GM12878 (cell line): ENCODE results near the gene NSUN7. TPM values are rescaled to one million over a fixed set of nuclear protein-coding genes. Genes with fewer than 3 reads are reported as not detected.

Source experiments
- ATAC-seq: fragments of 200-7000 bp; cut with Tn5 transposase; 3 replicates; pipeline ENCODE4 v1.9.1; 2020; ENCODE audit warnings: mild to moderate bottlenecking, moderate library complexity
- BruUV-seq: library from RNA; stranded (reverse); fragments of 400-500 nt; replicated peaks from 2 replicates; lab custom pipeline; 2021; lab: Mats Ljungman, UMichigan
- CTCF ChIA-PET: fragments of 300-600 bp; sonication (Branson Sonifier 250); formaldehyde crosslinking; extraction: SDS; loops from one replicate; lab custom pipeline; 2021; ENCODE audit warnings: inconsistent platforms; lab: Yijun Ruan, JAX
- POLR2A ChIA-PET: fragments of 350-600 bp; formaldehyde crosslinking; extraction: SDS; loops from one replicate; lab custom pipeline; 2021; ENCODE audit warnings: inconsistent platforms; lab: Charles Lee
- RAD21 ChIA-PET: fragments of 300-600 bp; sonication (Branson Sonifier 250); formaldehyde crosslinking; loops from one replicate; lab custom pipeline; 2023; ENCODE audit warnings: antibody characterized with exemption; ENCODE audit not compliant: unreplicated experiment; lab: Charles Lee
- SMC1A ChIA-PET: fragments of 300-600 bp; sonication (Branson Sonifier 250); formaldehyde crosslinking; loops from one replicate; lab custom pipeline; 2023; ENCODE audit not compliant: unreplicated experiment, uncharacterized antibody; lab: Charles Lee
- DNase-seq: peaks from one replicate; pipeline ENCODE4 v3.0.0-alpha.2; 2011; ENCODE audit warnings: low read depth, low spot score
- FAIRE-seq: peaks from 3 replicates; lab custom pipeline; 2011; peaks lifted over from hg19 to GRCh38; lab: Jason Lieb, UNC
- H2AFZ ChIP-seq: 2 replicates; pipeline ENCODE4 v1.6.0; 2011; ENCODE audit warnings: low read depth, low read length, control low read depth; ENCODE audit not compliant: control insufficient read depth
- H3K27ac ChIP-seq: 2 replicates; pipeline ENCODE4 v1.5.1; 2011; ENCODE audit warnings: control low read depth; ENCODE audit not compliant: control insufficient read depth, insufficient read depth
- H3K27me3 ChIP-seq, 2 experiments: replicated peaks in 1 of 2; 2 replicates each; pipeline versions ENCODE4 v1.6.0 to v1.6.1; 2011; ENCODE audit warnings: low read length in 1 of 2; ENCODE audit not compliant: control insufficient read depth in 2 of 2, insufficient read depth in 2 of 2
- H3K36me3 ChIP-seq, 2 experiments: 2 replicates each; pipeline ENCODE4 v1.5.1; 2011; ENCODE audit warnings: low read length in 1 of 2; ENCODE audit not compliant: control insufficient read depth in 2 of 2, insufficient read depth in 2 of 2
- H3K4me1 ChIP-seq: 2 replicates; pipeline ENCODE4 v1.6.1; 2011; ENCODE audit warnings: mild to moderate bottlenecking, low read length, moderate library complexity, mixed read lengths; ENCODE audit not compliant: control insufficient read depth, insufficient read depth
- H3K4me2 ChIP-seq: 2 replicates; pipeline ENCODE4 v1.6.0; 2011; ENCODE audit warnings: control low read depth; ENCODE audit not compliant: control insufficient read depth, insufficient read depth
- H3K4me3 ChIP-seq: fragments of 200-600 bp; sonication (generic); 2 replicates; pipeline ENCODE4 v1.5.1; 2016
- H3K79me2 ChIP-seq: 2 replicates; pipeline ENCODE4 v1.6.0; 2011; ENCODE audit warnings: low read length; ENCODE audit not compliant: control insufficient read depth, insufficient read depth
- H3K9ac ChIP-seq: 2 replicates; pipeline ENCODE4 v1.8.0; 2011; ENCODE audit warnings: low read length, control low read depth, mixed read lengths; ENCODE audit not compliant: control insufficient read depth, insufficient read depth
- H3K9me3 ChIP-seq: replicated peaks from 3 replicates; pipeline ENCODE4 v1.5.1; 2011; ENCODE audit warnings: mild to moderate bottlenecking, low read length; ENCODE audit not compliant: control insufficient read depth, insufficient read depth
- H4K20me1 ChIP-seq: 2 replicates; pipeline ENCODE4 v1.6.0; 2011; ENCODE audit not compliant: control insufficient read depth, insufficient read depth
- EED ChIP-seq: sonication (generic); IDR thresholded peaks from 2 replicates; pipeline ENCODE4 v1.6.1; 2016; ENCODE audit warnings: antibody characterized with exemption, low read depth
- ETV6 ChIP-seq, 2 experiments: fragments of 450-650 bp in 1 of 2; IDR thresholded peaks in 1 of 2; conservative IDR thresholded peaks in 1 of 2; 2 replicates each; pipeline ENCODE4 v1.6.1; 2014; ENCODE audit warnings: antibody characterized with exemption in 1 of 2, borderline replicate concordance in 1 of 2, low read depth in 1 of 2, mild to moderate bottlenecking in 1 of 2, moderate library complexity in 1 of 2
- FOXM1 ChIP-seq: IDR thresholded peaks from 2 replicates; pipeline ENCODE4 v1.6.1; 2012; ENCODE audit warnings: low read depth, mild to moderate bottlenecking, inconsistent platforms, low read length, moderate library complexity
- GABPA ChIP-seq: IDR thresholded peaks from 2 replicates; pipeline ENCODE4 v1.6.1; 2014; ENCODE audit warnings: antibody characterized with exemption, low read depth, mild to moderate bottlenecking, inconsistent platforms
- IRF5 ChIP-seq: fragments of 450-650 bp; IDR thresholded peaks from 2 replicates; pipeline ENCODE4 v1.6.1; 2017; ENCODE audit warnings: borderline replicate concordance
- NFIC ChIP-seq: IDR thresholded peaks from 2 replicates; pipeline ENCODE4 v1.6.1; 2012; ENCODE audit warnings: low read depth, mild to moderate bottlenecking, inconsistent platforms, low read length, moderate library complexity
- NFXL1 ChIP-seq: fragments of 450-650 bp; IDR thresholded peaks from 2 replicates; pipeline ENCODE4 v1.6.1; 2017; ENCODE audit warnings: antibody characterized with exemption, mild to moderate bottlenecking, borderline replicate concordance
- NKRF ChIP-seq: fragments of 450-650 bp; conservative IDR thresholded peaks from 2 replicates; pipeline ENCODE4 v1.6.1; 2017; ENCODE audit warnings: mild to moderate bottlenecking, moderate library complexity
- NR2C1 ChIP-seq: fragments of 450-650 bp; IDR thresholded peaks from 2 replicates; pipeline ENCODE4 v1.6.1; 2017; ENCODE audit warnings: antibody characterized with exemption, mild to moderate bottlenecking, moderate library complexity
- RBBP5 ChIP-seq: fragments of 200-600 bp; sonication (generic); conservative IDR thresholded peaks from 2 replicates; pipeline ENCODE4 v1.6.1; 2016
- RUNX3 ChIP-seq: IDR thresholded peaks from 2 replicates; pipeline ENCODE4 v1.6.1; 2012; ENCODE audit warnings: low read length, inconsistent platforms
- SUZ12 ChIP-seq: fragments of 200-600 bp; sonication (generic); IDR thresholded peaks from one replicate; pipeline ENCODE4 v1.6.1; 2018; ENCODE audit warnings: antibody characterized with exemption, mild to moderate bottlenecking; ENCODE audit not compliant: unreplicated experiment
- WGBS: methylation state at CpG from one replicate; pipeline ENCODE4 v1.1.6; 2016; ENCODE audit warnings: low lambda C conversion rate; ENCODE audit not compliant: insufficient replicate concordance, insufficient coverage; ENCODE audit errors: missing lambda C conversion rate; 5-methylcytosine and 5-hydroxymethylcytosine counted together
- in situ Hi-C: fragments of 300-500 bp; cut with MboI; formaldehyde crosslinking; loops from 9 replicates; pipeline ENCODE4 v1.14.3; 2018; ENCODE audit warnings: mixed read lengths
- intact Hi-C: fragments of 100-400 bp; cut with micrococcal nuclease; formaldehyde crosslinking; loops from one replicate; pipeline ENCODE4 v1.14.2; 2022; ENCODE audit not compliant: unreplicated experiment
- polyA plus RNA-seq, 11 experiments: library from polyadenylated mRNA; depleted of rRNA in 4 of 11; unstranded in 6 of 11; stranded (reverse) in 5 of 11; fragments of >200 nt; fragmentation: Nextera tagmentation in 4 of 11; fragmentation: Illumina TruSeq in 1 of 11; extraction: Ambion mirVana in 4 of 11; extraction: Trizol in 1 of 11; gene quantifications; 1 replicate in 1 of 11; 2 replicates in 10 of 11; pipeline versions ENCODE4 v1.2.1 to v1.2.3, GENCODE V29; 2011 to 2016; ENCODE audit warnings: inconsistent platforms in 2 of 11, missing spikeins in 2 of 11, low read depth in 1 of 11
- total RNA-seq, 4 experiments: library from RNA; depleted of rRNA in 3 of 4; stranded (reverse); fragments of >200 nt in 3 of 4; fragmentation: Illumina TruSeq in 1 of 4; extraction: Trizol in 1 of 4; gene quantifications; 2 replicates each; pipeline versions ENCODE4 v1.2.1 to v1.2.3, GENCODE V29; 2013 to 2021

NSUN7 gene
- total and polyA plus RNA-seq, 10 of the 15 experiments (the other 5 are each of a cell fraction or from before 2014, with no cell fraction given): 0.02 to 0.21 (median 0.15) TPM; not detected in 3

DNA sequence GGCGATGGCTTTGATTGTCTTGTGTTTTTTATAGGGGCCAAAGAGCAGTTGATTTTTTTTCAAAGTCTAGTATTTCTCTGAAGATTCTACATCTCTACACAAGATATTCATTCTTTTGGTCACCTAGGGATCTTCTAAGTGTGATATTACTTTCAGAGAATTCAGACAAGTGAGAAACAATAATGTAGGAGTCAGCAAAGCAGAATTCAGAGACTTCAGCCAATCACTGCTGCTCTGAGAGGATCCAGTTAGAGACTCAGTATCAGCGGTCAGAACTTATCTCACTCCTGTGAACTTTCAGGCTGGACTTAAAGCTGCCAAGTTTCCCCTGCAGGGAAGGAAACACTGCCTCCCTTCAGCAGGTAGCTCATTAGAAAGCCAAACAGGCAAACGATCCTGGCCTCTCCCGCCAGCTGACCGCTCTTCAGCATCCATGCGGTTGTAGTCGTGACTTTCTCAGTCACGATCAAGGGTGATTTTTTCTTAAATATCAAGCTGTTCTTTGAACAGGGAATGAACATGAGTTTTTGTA lies 59.2 kb downstream of the NSUN7 start:
- ChIA-PET SMC1A (no interaction called here), POLR2A (no interaction called here), CTCF (interaction anchor here (1.2 to 1.3 kb wide), 2 partner anchors 9 to 32 kb away, joined by 3 to 5 read pairs; no protein-coding TSS in a partner anchor), RAD21 (no interaction called here)
- in situ Hi-C loops: no loop called here
- no peaks in the 10 kb centered on the region for H3K4me1 ChIP-seq
- no peak for TF ChIP-seq NFXL1
- TF ChIP-seq ETV6 (conservative IDR thresholded peaks at IDR 0.05 in 1 of 2, IDR thresholded peaks at IDR 0.05 in 1 of 2; ENCODE audit: borderline replicate concordance in 1 of 2, low read depth in 1 of 2): no peak
- H4K20me1 ChIP-seq: no peaks in the 10 kb centered on the region
- H3K9ac ChIP-seq: no peak overlapping the region
- H3K79me2 ChIP-seq: no peaks in the 10 kb centered on the region
- H3K27me3 ChIP-seq: no peaks in the 10 kb centered on the region
- H2AFZ ChIP-seq: no peak overlapping the region
- 65% methylated on average over 8 of the region's 8 CpGs for WGBS
- no peak for ATAC-seq
- no TSS peak for BruUV-seq
- H3K4me3 ChIP-seq: no peak overlapping the region
- intact Hi-C loops: no loop called here
- no peak overlapping the region for H3K27ac ChIP-seq
- FAIRE-seq: no peak
- no peak for DNase-seq
- no peaks in the 10 kb centered on the region for H3K36me3 ChIP-seq
- H3K4me2 ChIP-seq: no peak overlapping the region
- no peaks in the 10 kb centered on the region for H3K9me3 ChIP-seq

- SMC1A ChIA-PET: interaction anchor here (1.2 to 1.5 kb wide), 3 partner anchors 28 to 66 kb away, joined by 3 read pairs; no protein-coding TSS in a partner anchor
- no peak for FAIRE-seq
- no peak for DNase-seq
- H3K36me3 ChIP-seq: no peaks in the 10 kb centered on the region; a peak in 1 of 4 replicates
- POLR2A ChIA-PET: no interaction called here
- H4K20me1 ChIP-seq: no peaks in the 10 kb centered on the region
- intact Hi-C loops: no loop called here
- no peaks in the 10 kb centered on the region for H3K27me3 ChIP-seq
- CTCF ChIA-PET: interaction anchor here (0.6 to 1.6 kb wide), 2 partner anchors 31 to 74 kb away, joined by 3 to 4 read pairs; no protein-coding TSS in a partner anchor
- H3K4me2 ChIP-seq: no peak overlapping the region
- H3K9ac ChIP-seq: no peak overlapping the region
- H3K27ac ChIP-seq: no peak overlapping the region
- no peak for ATAC-seq
- in situ Hi-C loops: no loop called here
- WGBS: 42% methylated on average over 7 of the region's 7 CpGs
- no peaks in the 10 kb centered on the region for H3K9me3 ChIP-seq
- RAD21 ChIA-PET: no interaction called here
- H2AFZ ChIP-seq: no peak overlapping the region
- BruUV-seq: no TSS peak
- H3K4me3 ChIP-seq: no peak overlapping the region
- no peaks in the 10 kb centered on the region for H3K79me2 ChIP-seq
- no peak for TF ChIP-seq NFIC
- TF ChIP-seq RBBP5: no peak
- no peak for TF ChIP-seq RUNX3
- no peak for TF ChIP-seq GABPA
- no peak for TF ChIP-seq FOXM1
- TF ChIP-seq EED: no peak
- no peak for TF ChIP-seq SUZ12
- TF ChIP-seq IRF5: no peak
- no peak for TF ChIP-seq NKRF
- no peak for TF ChIP-seq NR2C1
- no peaks in the 10 kb centered on the region for H3K4me1 ChIP-seq
Observed at GRCh38 chr4:40811956-40812355, 62.2 kb downstream of the NSUN7 start.
